Measurements from ENCODE around the gene CYP3A7.

GRCh38 chr7:99768471-99768870, 33.5 kb upstream of the CYP3A7 start:
- no peak for TF ChIP-seq CTCF (optimal IDR thresholded peaks at IDR 0.05 in 1 of 3, IDR thresholded peaks at IDR 0.05 in 1 of 3, conservative IDR thresholded peaks at IDR 0.05 in 1 of 3; ENCODE audit: extremely low read depth in 1 of 3, insufficient read depth in 2 of 3, low read length in 3 of 3)
- no peak for TF ChIP-seq EZH2 (IDR thresholded peaks at IDR 0.05; ENCODE audit: low read length)

Data from keratinocyte (primary cell).